Bone marrow (tissue), 2 donors: ENCODE measurements around the gene VPS41.

Experiments used
- DNase-seq, 2 donors: peaks; one replicate each; lab custom pipeline; 2025; lab: John Stamatoyannopoulos, UW

VPS41 gene

GRCh38 chr7:38905056-38905759 is 3.8 kb downstream of the VPS41 start:
- no peak for DNase-seq

DNA sequence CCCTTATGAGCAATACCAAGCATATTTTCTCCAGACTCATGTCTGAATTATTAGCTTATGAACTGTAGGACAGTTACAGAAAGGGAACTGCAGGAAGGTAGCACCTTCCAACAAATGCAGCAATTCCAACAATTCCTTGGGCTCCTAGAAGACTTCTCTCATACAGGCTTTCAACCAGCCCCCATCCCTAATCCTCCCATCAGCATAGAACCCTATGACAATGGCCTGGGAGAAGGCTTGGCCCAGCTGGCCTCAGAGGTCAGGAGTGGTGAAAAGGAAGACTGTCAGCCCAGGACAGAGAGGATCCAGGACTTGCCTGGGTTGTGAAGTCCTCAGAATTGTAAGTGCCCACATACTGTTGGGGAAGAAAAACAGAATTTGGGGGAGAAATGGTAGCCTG is 5.9 kb downstream of the VPS41 start:
- no peak for DNase-seq

- no peak for DNase-seq
These were observed 6.5 kb downstream of the VPS41 start for GRCh38 chr7:38902449-38902848.

GRCh38 chr7:38893061-38893460 is 15.9 kb downstream of the VPS41 start:
- DNase-seq, result no peak

DNA sequence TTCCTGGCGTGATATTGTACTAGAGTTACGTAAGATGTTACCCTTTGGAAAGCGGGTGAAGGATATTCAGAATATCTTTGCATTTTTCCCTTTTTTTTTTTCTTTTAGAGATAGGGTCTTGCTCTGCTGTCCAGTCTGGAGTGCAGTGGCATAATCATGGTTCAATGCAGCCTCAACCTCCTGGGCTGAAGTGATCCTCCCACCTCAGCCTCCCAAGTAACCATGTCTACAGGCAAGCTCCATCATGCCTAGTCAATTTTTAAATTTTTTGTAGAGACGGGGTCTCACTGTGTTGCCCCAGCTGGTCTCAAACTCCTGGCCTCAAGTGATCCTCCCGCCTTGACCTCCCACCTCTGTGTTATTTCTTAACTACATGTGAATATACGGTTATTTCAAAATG is 18.4 kb downstream of the VPS41 start:
- DNase-seq, result no peak

DNA sequence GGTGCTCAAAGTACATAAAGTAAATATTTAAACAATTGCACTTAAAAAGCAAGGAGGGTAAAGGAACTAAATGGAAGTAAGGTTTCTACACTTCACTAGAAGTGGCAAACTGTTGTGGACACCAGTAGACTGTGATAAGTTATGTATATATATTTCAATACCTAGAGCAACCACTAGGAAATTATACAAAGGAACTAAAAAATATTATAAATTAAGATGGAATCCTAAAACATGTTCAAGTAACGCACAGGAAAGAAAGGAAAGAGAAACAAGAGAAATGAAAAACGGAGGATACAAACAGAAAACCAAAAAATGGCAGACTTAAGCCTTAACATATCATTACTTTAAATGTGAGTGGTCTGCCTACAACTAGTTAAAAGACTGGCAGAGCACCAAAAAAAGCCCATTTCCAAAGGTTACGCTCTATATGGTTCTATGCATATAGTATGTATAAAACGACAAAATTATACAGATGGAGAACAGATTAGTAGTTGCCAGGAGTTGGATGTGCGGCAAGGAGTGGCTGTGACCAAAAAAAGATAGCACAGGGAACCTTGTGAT is 19.0 kb downstream of the VPS41 start:
- DNase-seq, result no peak

GRCh38 chr7:38889079-38889478 is 19.9 kb downstream of the VPS41 start:
- no peak for DNase-seq

- DNase-seq, result no peak
These were observed 22.7 kb downstream of the VPS41 start for GRCh38 chr7:38886265-38886664.

- no peak for DNase-seq
These were observed 25.3 kb downstream of the VPS41 start for GRCh38 chr7:38883706-38884105.

DNA sequence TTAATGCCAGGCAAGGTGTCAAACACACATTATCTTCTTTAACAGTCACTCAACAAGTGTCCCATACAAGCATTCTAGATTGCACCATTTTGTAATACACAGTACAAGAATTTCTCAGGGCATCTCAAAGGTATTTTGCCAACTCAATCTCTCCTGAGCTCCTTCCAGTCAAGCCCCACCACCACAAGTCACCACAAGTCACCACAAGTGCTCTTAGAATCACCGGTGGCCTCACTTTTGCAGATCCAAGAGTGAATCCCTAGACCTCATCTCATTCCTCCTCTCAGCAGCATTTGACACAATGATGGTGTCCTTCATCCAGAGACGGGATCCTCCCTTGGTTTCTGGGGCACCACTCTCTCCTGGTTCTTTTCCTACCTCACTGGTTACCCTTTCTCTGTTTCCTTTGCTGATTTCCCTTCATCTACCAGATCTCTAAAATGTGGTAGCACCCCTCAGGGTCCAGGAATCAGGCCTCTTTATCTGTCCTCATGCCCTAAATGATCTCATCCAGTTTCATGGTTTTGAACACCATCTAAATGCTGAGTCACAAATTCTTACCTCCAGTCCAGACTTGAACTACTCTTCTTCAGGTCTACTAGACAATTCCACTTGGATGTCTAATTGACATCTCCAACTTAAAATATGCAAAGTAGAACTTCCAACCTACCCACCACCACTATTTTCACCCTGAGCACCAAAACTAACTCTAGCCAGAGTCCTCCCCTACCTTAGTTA is 26.9 kb downstream of the VPS41 start:
- DNase-seq, result no peak

DNA sequence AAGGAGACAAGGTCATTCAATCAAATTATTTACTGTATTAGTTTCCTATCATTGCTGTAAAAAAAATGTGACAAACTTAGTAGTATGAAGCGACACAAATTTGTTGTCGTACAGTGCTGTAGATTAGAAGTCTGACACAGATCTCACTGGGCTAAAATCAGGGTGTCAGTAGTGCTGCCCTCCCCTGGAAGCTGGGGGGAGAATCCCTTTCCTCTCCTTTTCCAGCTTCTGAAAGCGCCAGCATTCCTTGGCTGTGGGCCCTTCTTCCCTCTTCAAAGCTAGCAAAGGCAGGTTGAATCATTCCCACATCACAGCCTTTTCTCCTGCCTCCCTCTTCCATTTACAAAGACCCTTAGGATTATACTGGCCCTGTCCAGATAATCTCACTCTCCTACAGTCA is 28.0 kb downstream of the VPS41 start:
- no peak for DNase-seq

GRCh38 chr7:38880454-38880853 is 28.5 kb downstream of the VPS41 start:
- no peak for DNase-seq

DNA sequence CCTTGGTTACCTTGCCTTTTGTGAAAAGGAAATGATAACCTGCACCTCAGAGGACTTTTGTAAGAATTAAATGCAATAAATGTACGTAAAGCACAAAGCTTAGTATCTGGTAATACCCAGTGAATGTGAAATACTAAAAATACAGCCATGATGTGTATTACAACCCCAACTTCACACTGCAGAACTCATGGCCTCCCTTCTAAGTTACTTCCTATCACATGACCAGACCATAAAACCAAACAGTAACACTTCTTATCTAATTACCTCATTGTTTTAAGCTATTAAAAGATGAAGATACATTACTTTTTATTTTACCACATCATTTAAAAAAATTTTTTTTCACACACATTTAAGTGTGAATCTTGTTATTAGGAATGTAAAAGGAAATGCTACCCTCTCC is 29.0 kb downstream of the VPS41 start:
- DNase-seq, result no peak

- peak in 1 of 2 donors; percentile 9 for DNase-seq
These were observed 30.1 kb downstream of the VPS41 start for GRCh38 chr7:38878694-38879457.

DNA sequence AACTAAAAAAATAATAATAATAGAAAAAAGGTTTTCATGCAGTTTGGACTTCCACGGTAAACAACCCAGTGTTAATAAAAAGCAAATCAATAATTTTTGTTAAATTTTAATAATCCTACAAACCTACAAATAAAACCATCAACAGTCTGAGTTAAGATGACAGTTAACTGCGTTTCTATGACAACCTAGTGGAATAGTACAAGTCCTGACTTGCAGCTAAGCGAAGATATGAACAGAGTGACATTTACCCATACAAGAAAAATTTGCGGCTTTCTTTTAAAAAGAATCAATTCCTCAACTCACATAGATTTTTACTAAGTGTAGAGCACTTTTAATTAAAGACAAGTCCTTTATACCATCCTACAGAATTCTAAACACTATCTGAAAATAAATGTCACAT is 35.6 kb downstream of the VPS41 start:
- no peak for DNase-seq

DNA sequence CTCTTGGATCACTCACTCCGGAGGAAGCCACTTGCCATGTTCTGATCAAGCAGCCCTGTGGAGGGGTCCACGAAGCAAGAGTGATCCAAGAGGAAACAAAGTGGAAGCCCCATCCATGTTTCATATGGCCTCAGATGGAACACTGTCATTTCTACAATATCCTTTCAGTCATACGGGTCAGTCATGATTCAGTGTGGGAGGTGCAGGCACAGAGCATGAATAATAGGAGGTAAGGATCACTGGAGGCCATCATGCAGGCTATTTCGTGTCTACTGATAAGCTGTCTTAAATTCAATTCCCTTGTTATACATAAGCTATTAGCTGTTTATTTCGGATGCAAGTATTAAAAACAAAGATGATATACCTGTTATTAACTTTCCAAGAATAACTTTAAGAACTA is 36.8 kb downstream of the VPS41 start:
- no peak for DNase-seq

- no peak for DNase-seq
These were observed 38.8 kb downstream of the VPS41 start for GRCh38 chr7:38870147-38870546.

DNA sequence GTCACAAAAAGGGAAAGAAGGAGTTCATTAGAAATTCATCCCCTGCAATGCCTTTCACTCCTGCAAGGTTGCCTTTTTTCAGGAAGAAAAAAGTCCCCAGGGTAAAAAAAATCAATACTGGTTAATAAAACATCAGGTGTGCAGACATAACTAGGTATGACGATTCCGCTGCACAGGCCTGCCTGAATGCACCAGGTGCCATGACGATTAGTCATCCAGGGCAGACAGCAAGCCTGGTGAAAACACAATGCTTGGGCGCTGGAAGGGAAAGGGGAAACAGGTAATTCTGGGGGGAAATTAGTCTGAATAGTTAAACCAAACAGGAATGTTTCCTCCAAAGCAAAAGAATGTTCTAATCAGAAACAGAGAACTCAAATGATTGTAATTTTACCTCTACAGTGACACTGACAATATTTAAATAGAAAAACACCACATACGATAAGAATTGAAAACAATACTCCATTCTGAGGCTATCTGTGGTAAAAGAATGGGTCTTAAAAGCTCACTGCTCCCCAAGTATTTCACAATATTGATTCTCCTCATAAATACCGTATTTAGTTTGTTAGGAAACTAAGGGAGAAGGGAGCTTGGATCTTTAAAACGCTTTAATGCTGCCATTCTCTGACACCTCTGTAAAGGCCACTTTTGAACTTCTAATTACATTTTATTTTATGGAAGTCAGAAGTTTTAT is 45.2 kb downstream of the VPS41 start:
- no peak for DNase-seq

GRCh38 chr7:38862666-38863065 is 46.3 kb downstream of the VPS41 start:
- DNase-seq, result no peak

- no peak for DNase-seq
These were observed 50.6 kb downstream of the VPS41 start for GRCh38 chr7:38858259-38858884.

GRCh38 chr7:38855867-38856266 is 53.1 kb downstream of the VPS41 start:
- no peak for DNase-seq

DNA sequence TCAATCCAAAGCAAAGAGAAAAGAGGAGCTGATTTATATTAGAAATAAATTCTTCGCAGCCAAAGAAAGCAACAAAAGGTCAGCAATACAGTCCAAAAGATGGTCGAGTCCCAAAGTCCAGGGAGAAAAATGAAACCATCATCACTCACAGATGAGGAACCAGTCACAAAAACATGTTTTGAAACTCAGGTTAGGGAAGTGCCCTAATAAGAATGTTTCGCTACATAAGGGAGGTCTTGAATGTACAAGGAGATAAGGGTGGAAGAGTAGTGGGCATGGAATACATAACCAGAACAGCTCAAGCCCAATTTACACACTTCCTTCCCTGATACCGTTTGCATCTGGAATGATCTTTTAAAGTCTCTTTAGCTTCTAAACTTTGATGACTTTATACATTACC is 53.6 kb downstream of the VPS41 start:
- DNase-seq, result no peak
